RWPE2 (cell line): ENCODE measurements around the gene AFAP1L1.

Experiments
- ATAC-seq: fragments of 200-7000 bp; cut with Tn5 transposase; 3 replicates; pipeline ENCODE4 v1.9.1; 2021; ENCODE audit warnings: low read depth
- DNase-seq: peaks from one replicate; pipeline ENCODE4 v3.0.0-alpha.2; 2020; ENCODE audit warnings: low spot score
- H3K27ac ChIP-seq: fragments of 450-650 bp; 2 replicates; pipeline ENCODE4 v1.5.1; 2017; ENCODE audit warnings: mild to moderate bottlenecking; ENCODE audit not compliant: poor library complexity, severe bottlenecking
- H3K27me3 ChIP-seq: fragments of 250-450 bp; sonication (Bioruptor Pico); 2 replicates; pipeline ENCODE4 v1.5.1; 2021; ENCODE audit warnings: mild to moderate bottlenecking, moderate library complexity; ENCODE audit not compliant: insufficient read depth, poor library complexity, severe bottlenecking
- H3K36me3 ChIP-seq: fragments of 250-450 bp; sonication (Bioruptor Pico); 2 replicates; pipeline ENCODE4 v1.5.1; 2020; ENCODE audit warnings: low read depth, mild to moderate bottlenecking, moderate library complexity
- H3K4me1 ChIP-seq: fragments of 250-450 bp; sonication (Bioruptor Pico); 2 replicates; pipeline ENCODE4 v1.5.1; 2021; ENCODE audit warnings: mild to moderate bottlenecking, moderate library complexity; ENCODE audit not compliant: insufficient read depth, poor library complexity, severe bottlenecking
- H3K4me3 ChIP-seq: fragments of 250-450 bp; sonication (Bioruptor Pico); 2 replicates; pipeline ENCODE4 v1.5.1; 2021; ENCODE audit warnings: mild to moderate bottlenecking, moderate library complexity; ENCODE audit not compliant: severe bottlenecking
- H3K9me3 ChIP-seq: fragments of 250-450 bp; sonication (Bioruptor Pico); 2 replicates; pipeline ENCODE4 v1.5.1; 2021; ENCODE audit warnings: mild to moderate bottlenecking, moderate library complexity; ENCODE audit not compliant: severe bottlenecking
- CTCF ChIP-seq: fragments of 450-650 bp; IDR thresholded peaks from one replicate; pipeline ENCODE4 v1.5.1; 2017; ENCODE audit warnings: mild to moderate bottlenecking, moderate library complexity; ENCODE audit not compliant: poor library complexity, severe bottlenecking

The AFAP1L1 gene

GRCh38 chr5:149294872-149295829, 23.5 kb downstream of the AFAP1L1 start:
- Histone ChIP-seq H3K27me3 (no peaks in the 10 kb centered on the region), H3K4me3 (no peak overlapping the region), H3K4me1 (peaks cover 15% of the 10 kb centered on the region), H3K36me3 (no peaks in the 10 kb centered on the region), H3K9me3 (no peaks in the 10 kb centered on the region), H3K27ac (peak overlapping the region; percentile 48)
- no peak for TF ChIP-seq CTCF
- DNase-seq (no peak), ATAC-seq (no peak)

- Histone ChIP-seq H3K4me3 (no peak overlapping the region), H3K9me3 (no peaks in the 10 kb centered on the region), H3K27me3 (no peaks in the 10 kb centered on the region), H3K36me3 (0 out of 2 replicates have a peak, but pooled peaks cover 10% of the 10 kb centered on the region), H3K4me1 (peaks cover 15% of the 10 kb centered on the region), H3K27ac (peak overlapping the region; percentile 48)
- no peak for TF ChIP-seq CTCF
- DNase-seq: no peak
- no peak for ATAC-seq
Measured at GRCh38 chr5:149297340-149298025, 25.8 kb downstream of the AFAP1L1 start.

GRCh38 chr5:149298163-149298562, 26.5 kb downstream of the AFAP1L1 start:
- DNase-seq (no peak), ATAC-seq (no peak)
- H3K4me1 ChIP-seq: peaks cover 15% of the 10 kb centered on the region
- TF ChIP-seq CTCF: no peak
- H3K27ac ChIP-seq: no peak overlapping the region
- 0 out of 2 replicates have a peak, but pooled peaks cover 14% of the 10 kb centered on the region for H3K36me3 ChIP-seq
- no peaks in the 10 kb centered on the region for H3K27me3 ChIP-seq
- no peak overlapping the region for H3K4me3 ChIP-seq
- no peaks in the 10 kb centered on the region for H3K9me3 ChIP-seq

GRCh38 chr5:149298842-149299404, 27.3 kb downstream of the AFAP1L1 start:
- 0 out of 2 replicates have a peak, but pooled peaks cover 14% of the 10 kb centered on the region for H3K36me3 ChIP-seq
- no peak for DNase-seq
- no peak for ATAC-seq
- H3K4me3 ChIP-seq: no peak overlapping the region
- no peak for TF ChIP-seq CTCF
- H3K9me3 ChIP-seq: no peaks in the 10 kb centered on the region
- H3K27ac ChIP-seq: no peak overlapping the region
- H3K27me3 ChIP-seq: no peaks in the 10 kb centered on the region
- H3K4me1 ChIP-seq: peaks cover 15% of the 10 kb centered on the region
